HCT116 (cell line): ENCODE results near the gene ZNF239. TPM values are rescaled to one million over a fixed set of nuclear protein-coding genes. Genes with fewer than 3 reads are reported as not detected.

Experiments used
- ATAC-seq: fragments of 200-7000 bp; cut with Tn5 transposase; 2 replicates; pipeline ENCODE4 v1.9.1; 2020; ENCODE audit warnings: mild to moderate bottlenecking, moderate library complexity
- BruUV-seq: library from RNA; stranded (reverse); fragments of 400-500 nt; replicated peaks from 2 replicates; lab custom pipeline; 2021; lab: Mats Ljungman, UMichigan
- CTCF ChIA-PET: fragments of 300-600 bp; sonication (Branson Sonifier 250); formaldehyde crosslinking; loops from one replicate; lab custom pipeline; 2021; ENCODE audit warnings: antibody characterized with exemption; lab: Charles Lee
- POLR2A ChIA-PET: fragments of 300-600, 350-600 bp; sonication (Branson Sonifier 250); formaldehyde crosslinking; loops from one replicate; lab custom pipeline; 2021; ENCODE audit warnings: antibody characterized with exemption; lab: Charles Lee
- RAD21 ChIA-PET, 2 experiments: fragments of 300-600 bp; sonication (Branson Sonifier 250); formaldehyde crosslinking; loops; one replicate each; lab custom pipeline; 2023; ENCODE audit warnings: low total read pairs in 2 of 2; ENCODE audit not compliant: uncharacterized antibody in 2 of 2, unreplicated experiment in 2 of 2, low non-redundant PET in 1 of 2; lab: Charles Lee
- DNase-seq: peaks from one replicate; pipeline ENCODE4 v3.0.0-alpha.2; 2010; ENCODE audit warnings: low read depth, low spot score
- H2AFZ ChIP-seq: fragments of 200-600 bp; shearing (Covaris generic), sonication (generic); 2 replicates; pipeline ENCODE4 v1.6.1; 2017; ENCODE audit warnings: low read depth, mixed run types, mixed read lengths, antibody characterized with exemption, low read length; ENCODE audit not compliant: poor library complexity, severe bottlenecking
- H3K27ac ChIP-seq: 2 replicates; pipeline ENCODE4 v1.5.1; 2012; ENCODE audit warnings: low read depth, low read length
- H3K27me3 ChIP-seq: fragments of 200-600 bp; sonication (generic); 2 replicates; pipeline ENCODE4 v1.6.1; 2016; ENCODE audit warnings: mixed run types, low read length, mixed read lengths; ENCODE audit not compliant: insufficient read depth
- H3K36me3 ChIP-seq, 2 experiments: fragments of 200-500 bp in 1 of 2; fragments of 200-600 bp in 1 of 2; sonication (Bioruptor generic) in 1 of 2; sonication (generic) in 1 of 2; 2 replicates each; pipeline versions ENCODE4 v1.5.1 to v1.6.1; 2014 to 2016; ENCODE audit warnings: low read length in 2 of 2, inconsistent platforms in 1 of 2, mixed read lengths in 1 of 2, mixed run types in 1 of 2; ENCODE audit not compliant: insufficient read depth in 2 of 2, control insufficient read depth in 1 of 2
- H3K4me1 ChIP-seq, 2 experiments: fragments of 200-600 bp in 1 of 2; sonication (generic) in 1 of 2; 2 replicates each; pipeline versions ENCODE4 v1.5.1 to v1.6.1; 2012 to 2017; ENCODE audit warnings: low read length in 2 of 2, inconsistent platforms in 1 of 2, mild to moderate bottlenecking in 1 of 2, mixed read lengths in 1 of 2, mixed run types in 1 of 2, moderate library complexity in 1 of 2; ENCODE audit not compliant: insufficient read depth in 2 of 2, control insufficient read depth in 1 of 2
- H3K4me2 ChIP-seq: fragments of 200-600 bp; sonication (generic); 2 replicates; pipeline ENCODE4 v1.6.1; 2017; ENCODE audit warnings: mixed run types, low read length, mixed read lengths
- H3K4me3 ChIP-seq, 2 experiments: fragments of 200-600 bp in 1 of 2; sonication (generic) in 1 of 2; replicated peaks in 1 of 2; 2 replicates each; pipeline ENCODE4 v1.5.1; 2011 to 2016; ENCODE audit warnings: low read length in 2 of 2, control low read depth in 1 of 2, low read depth in 1 of 2, mild to moderate bottlenecking in 1 of 2, mixed read lengths in 1 of 2, mixed run types in 1 of 2
- H3K79me2 ChIP-seq: fragments of 200-600 bp; sonication (generic); 2 replicates; pipeline ENCODE4 v1.6.1; 2017; ENCODE audit warnings: mild to moderate bottlenecking, mixed run types, low read length, moderate library complexity, mixed read lengths; ENCODE audit not compliant: insufficient read depth
- H3K9ac ChIP-seq: fragments of 200-600 bp; sonication (generic); 2 replicates; pipeline ENCODE4 v1.6.1; 2016; ENCODE audit warnings: low read length, mixed read lengths
- H3K9me2 ChIP-seq: fragments of 200-600 bp; sonication (generic), shearing (Covaris generic); 2 replicates; pipeline ENCODE4 v1.6.1; 2017; ENCODE audit warnings: mixed run types, mild to moderate bottlenecking, moderate library complexity; ENCODE audit not compliant: insufficient read depth
- H3K9me3 ChIP-seq, 2 experiments: fragments of 200-500 bp in 1 of 2; fragments of 200-600 bp in 1 of 2; sonication (Bioruptor generic) in 1 of 2; sonication (generic) in 1 of 2; 2 replicates each; pipeline ENCODE4 v1.6.1; 2014 to 2017; ENCODE audit warnings: low read length in 2 of 2, mixed read lengths in 2 of 2, inconsistent platforms in 1 of 2, low read depth in 1 of 2, mild to moderate bottlenecking in 1 of 2, mixed run types in 1 of 2, moderate library complexity in 1 of 2; ENCODE audit not compliant: control insufficient read depth in 1 of 2, insufficient read depth in 1 of 2
- H4K20me1 ChIP-seq: fragments of 200-600 bp; sonication (generic), shearing (Covaris generic); 2 replicates; pipeline ENCODE4 v1.6.1; 2017; ENCODE audit warnings: mixed run types, mild to moderate bottlenecking, moderate library complexity; ENCODE audit not compliant: insufficient read depth
- CBX3 ChIP-seq: IDR thresholded peaks from 2 replicates; pipeline ENCODE4 v1.6.1; 2012; ENCODE audit warnings: low read depth
- CEBPB ChIP-seq: IDR thresholded peaks from 2 replicates; pipeline ENCODE4 v1.6.1; 2012; ENCODE audit warnings: low read depth
- CTCF ChIP-seq, 3 experiments: fragments of 200-600 bp in 1 of 3; sonication (generic) in 1 of 3; IDR thresholded peaks in 2 of 3; conservative IDR thresholded peaks in 1 of 3; 2 replicates each; pipeline ENCODE4 v1.5.1; 2012 to 2017; ENCODE audit warnings: low read depth in 2 of 3, low read length in 2 of 3, antibody characterized with exemption in 1 of 3, borderline replicate concordance in 1 of 3, control low read depth in 1 of 3, mild to moderate bottlenecking in 1 of 3, mixed read lengths in 1 of 3, mixed run types in 1 of 3, moderate library complexity in 1 of 3; ENCODE audit not compliant: insufficient read depth in 1 of 3
- ELF1 ChIP-seq: IDR thresholded peaks from 2 replicates; pipeline ENCODE4 v1.6.1; 2012; ENCODE audit warnings: low read depth, borderline replicate concordance
- EZH2phosphoT487 ChIP-seq: fragments of 200-600 bp; IDR thresholded peaks from 2 replicates; pipeline ENCODE4 v1.6.1; 2018; ENCODE audit warnings: antibody characterized with exemption, borderline replicate concordance
- JUND ChIP-seq: IDR thresholded peaks from 2 replicates; pipeline ENCODE4 v1.6.1; 2012
- POLR2AphosphoS5 ChIP-seq: IDR thresholded peaks from 2 replicates; pipeline ENCODE4 v1.6.1; 2011; ENCODE audit warnings: mild to moderate bottlenecking, low read depth, low read length, moderate library complexity
- SP1 ChIP-seq: IDR thresholded peaks from 2 replicates; pipeline ENCODE4 v1.6.1; 2012; ENCODE audit warnings: low read depth
- TCF7L2 ChIP-seq: IDR thresholded peaks from 2 replicates; pipeline ENCODE4 v1.7.0; 2011; ENCODE audit warnings: borderline replicate concordance, inconsistent platforms; ENCODE audit not compliant: insufficient read depth, insufficient read length; ENCODE audit errors: extremely low read depth
- intact Hi-C: fragments of 100-400 bp; cut with micrococcal nuclease; formaldehyde crosslinking; loops from 2 replicates; pipeline ENCODE4 v1.10.0; 2022
- total RNA-seq: library from RNA; stranded (reverse); gene quantifications from one replicate; pipeline ENCODE4 v1.2.1, GENCODE V29; 2021; ENCODE audit not compliant: unreplicated experiment
- TF ChIP-seq, protein P1 (sequence below): IDR thresholded peaks from 2 replicates; pipeline ENCODE4 v1.6.1; 2012; ENCODE audit warnings: low read depth

The ZNF239 gene
- total RNA-seq, 1 experiment from 2014 or later, result 4.4 TPM

- Histone ChIP-seq H3K27ac (no peak overlapping the region), H3K4me2 (no peak overlapping the region), H4K20me1 (no peaks in the 10 kb centered on the region), H3K9me2 (no peaks in the 10 kb centered on the region), H2AFZ (no peak overlapping the region), H3K36me3 (no peaks in the 10 kb centered on the region), H3K9me3 (no peaks in the 10 kb centered on the region), H3K79me2 (no peaks in the 10 kb centered on the region), H3K4me3 (no peak overlapping the region), H3K9ac (no peak overlapping the region), H3K4me1 (no peaks in the 10 kb centered on the region), H3K27me3 (no peaks in the 10 kb centered on the region)
- intact Hi-C loops, result no loop called here
- no TSS peak for BruUV-seq
- RAD21 ChIA-PET, result no interaction called here
- ATAC-seq (no peak), DNase-seq (no peak)
- POLR2A ChIA-PET, result no interaction called here
- TF ChIP-seq TCF7L2 (no peak), CBX3 (no peak), ELF1 (no peak)
- TF ChIP-seq, protein P1, sequence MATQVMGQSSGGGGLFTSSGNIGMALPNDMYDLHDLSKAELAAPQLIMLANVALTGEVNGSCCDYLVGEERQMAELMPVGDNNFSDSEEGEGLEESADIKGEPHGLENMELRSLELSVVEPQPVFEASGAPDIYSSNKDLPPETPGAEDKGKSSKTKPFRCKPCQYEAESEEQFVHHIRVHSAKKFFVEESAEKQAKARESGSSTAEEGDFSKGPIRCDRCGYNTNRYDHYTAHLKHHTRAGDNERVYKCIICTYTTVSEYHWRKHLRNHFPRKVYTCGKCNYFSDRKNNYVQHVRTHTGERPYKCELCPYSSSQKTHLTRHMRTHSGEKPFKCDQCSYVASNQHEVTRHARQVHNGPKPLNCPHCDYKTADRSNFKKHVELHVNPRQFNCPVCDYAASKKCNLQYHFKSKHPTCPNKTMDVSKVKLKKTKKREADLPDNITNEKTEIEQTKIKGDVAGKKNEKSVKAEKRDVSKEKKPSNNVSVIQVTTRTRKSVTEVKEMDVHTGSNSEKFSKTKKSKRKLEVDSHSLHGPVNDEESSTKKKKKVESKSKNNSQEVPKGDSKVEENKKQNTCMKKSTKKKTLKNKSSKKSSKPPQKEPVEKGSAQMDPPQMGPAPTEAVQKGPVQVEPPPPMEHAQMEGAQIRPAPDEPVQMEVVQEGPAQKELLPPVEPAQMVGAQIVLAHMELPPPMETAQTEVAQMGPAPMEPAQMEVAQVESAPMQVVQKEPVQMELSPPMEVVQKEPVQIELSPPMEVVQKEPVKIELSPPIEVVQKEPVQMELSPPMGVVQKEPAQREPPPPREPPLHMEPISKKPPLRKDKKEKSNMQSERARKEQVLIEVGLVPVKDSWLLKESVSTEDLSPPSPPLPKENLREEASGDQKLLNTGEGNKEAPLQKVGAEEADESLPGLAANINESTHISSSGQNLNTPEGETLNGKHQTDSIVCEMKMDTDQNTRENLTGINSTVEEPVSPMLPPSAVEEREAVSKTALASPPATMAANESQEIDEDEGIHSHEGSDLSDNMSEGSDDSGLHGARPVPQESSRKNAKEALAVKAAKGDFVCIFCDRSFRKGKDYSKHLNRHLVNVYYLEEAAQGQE, result no peak
- CTCF ChIA-PET, result no interaction called here
These were observed 22.1 kb upstream of the ZNF239 start for GRCh38 chr10:43596546-43596945.

DNA sequence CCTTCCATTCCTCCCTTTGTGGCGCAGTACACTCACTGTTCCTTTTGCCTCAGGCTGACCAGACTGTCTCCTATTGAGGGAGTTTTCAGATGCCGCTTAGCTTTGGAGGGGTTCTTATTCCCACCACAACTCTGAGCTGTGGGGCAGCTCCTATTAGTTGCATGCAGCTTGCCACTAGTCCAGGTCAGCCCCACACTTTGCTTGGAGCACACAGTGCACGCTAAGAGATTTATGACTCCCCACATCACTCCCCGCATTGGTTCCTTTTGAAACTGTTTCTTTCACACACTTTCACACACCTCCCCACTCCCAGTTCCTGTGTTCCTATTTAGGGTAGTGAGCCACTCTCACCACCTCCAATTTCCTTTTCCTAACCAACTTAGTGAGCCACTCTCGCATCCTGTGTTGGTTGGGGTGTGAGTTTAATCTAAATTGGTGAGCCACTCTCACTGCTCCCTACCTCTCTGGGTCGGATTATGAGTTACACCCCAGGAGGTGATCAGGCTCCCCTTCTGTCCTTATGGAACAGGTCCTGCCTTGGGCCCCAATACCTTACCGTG lies 21.4 kb upstream of the ZNF239 start:
- no peak for DNase-seq
- intact Hi-C loops, result no loop called here
- H3K4me1 ChIP-seq, result no peaks in the 10 kb centered on the region
- H3K4me2 ChIP-seq, result no peak overlapping the region
- ChIA-PET RAD21 (no interaction called here), POLR2A (no interaction called here), CTCF (no interaction called here)
- H3K9me3 ChIP-seq, result no peaks in the 10 kb centered on the region; a peak in 1 of 4 replicates
- H3K9ac ChIP-seq, result no peak overlapping the region
- H3K27ac ChIP-seq, result no peak overlapping the region
- no peak overlapping the region for H3K4me3 ChIP-seq
- H3K36me3 ChIP-seq, result no peaks in the 10 kb centered on the region
- H3K9me2 ChIP-seq, result no peaks in the 10 kb centered on the region
- no TSS peak for BruUV-seq
- H2AFZ ChIP-seq, result no peak overlapping the region
- no peaks in the 10 kb centered on the region for H4K20me1 ChIP-seq
- H3K27me3 ChIP-seq, result no peaks in the 10 kb centered on the region
- no peaks in the 10 kb centered on the region for H3K79me2 ChIP-seq
- ATAC-seq, result no peak
- TF ChIP-seq CTCF (IDR thresholded peaks at IDR 0.05 in 2 of 3, conservative IDR thresholded peaks at IDR 0.05 in 1 of 3; ENCODE audit: borderline replicate concordance in 1 of 3, insufficient read depth in 1 of 3, low read depth in 2 of 3, low read length in 2 of 3), result no peak
- TF ChIP-seq SP1, result no peak
- no peak for TF ChIP-seq POLR2AphosphoS5
- TF ChIP-seq EZH2phosphoT487, result no peak
- no peak for TF ChIP-seq CEBPB
- TF ChIP-seq, protein P1, result no peak
- TF ChIP-seq ELF1, result no peak
- no peak for TF ChIP-seq JUND
